SU-DHL-6 (cell line): Measurements from ENCODE around the gene GTPBP4.
"Not testable (repeated sequence)": the region's sequence is repeated elsewhere in the genome, so short reads cannot be mapped to it uniquely, and the experiment has no call there.

Experiments used
- H2AFZ ChIP-seq: fragments of 200-600 bp; sonication (generic); 2 replicates; pipeline ENCODE4 v1.6.1; 2014; ENCODE audit warnings: low read depth, mild to moderate bottlenecking, moderate library complexity, mixed read lengths, antibody characterized with exemption, low read length; ENCODE audit not compliant: severe bottlenecking
- H3F3A ChIP-seq: fragments of 200-600 bp; shearing (Covaris generic); 2 replicates; pipeline ENCODE4 v1.6.0; 2016; ENCODE audit warnings: antibody characterized with exemption, mild to moderate bottlenecking; ENCODE audit not compliant: insufficient read depth
- H3K27ac ChIP-seq: fragments of 200-600 bp; sonication (generic); 2 replicates; pipeline ENCODE4 v1.5.1; 2016; ENCODE audit warnings: low read depth, mild to moderate bottlenecking, low read length, moderate library complexity, mixed read lengths
- H3K27me3 ChIP-seq: fragments of 200-600 bp; sonication (generic), shearing (Covaris generic); 2 replicates; pipeline ENCODE4 v1.6.0; 2014; ENCODE audit warnings: mild to moderate bottlenecking, low read length
- H3K36me3 ChIP-seq: fragments of 200-600 bp; sonication (generic); 2 replicates; pipeline ENCODE4 v1.6.1; 2014; ENCODE audit warnings: mild to moderate bottlenecking, low read length, mixed read lengths
- H3K4me2 ChIP-seq: fragments of 300-600, 200-600 bp; shearing (Covaris generic), sonication (generic); 2 replicates; pipeline ENCODE4 v1.6.0; 2014; ENCODE audit warnings: low read length, low read depth, mild to moderate bottlenecking; ENCODE audit not compliant: poor library complexity, severe bottlenecking
- H3K4me3 ChIP-seq: fragments of 200-600 bp; sonication (generic); 2 replicates; pipeline ENCODE4 v1.5.1; 2014; ENCODE audit warnings: antibody characterized with exemption, low read length, mild to moderate bottlenecking, mixed read lengths; ENCODE audit not compliant: insufficient read depth, poor library complexity, severe bottlenecking
- H3K79me2 ChIP-seq: fragments of 200-600 bp; sonication (generic); 2 replicates; pipeline ENCODE4 v1.6.1; 2014; ENCODE audit warnings: mild to moderate bottlenecking, low read length, moderate library complexity; ENCODE audit not compliant: insufficient read depth
- H3K9ac ChIP-seq: fragments of 200-600 bp; sonication (generic); 2 replicates; pipeline ENCODE4 v1.7.0; 2014; ENCODE audit warnings: mild to moderate bottlenecking, low read length
- H3K9me2 ChIP-seq: fragments of 200-600 bp; sonication (generic); replicated peaks from 2 replicates; pipeline ENCODE4 v1.6.1; 2014; ENCODE audit warnings: low read length; ENCODE audit not compliant: insufficient read depth
- H3K9me3 ChIP-seq: fragments of 200-600 bp; sonication (generic); 2 replicates; pipeline ENCODE4 v1.6.1; 2014; ENCODE audit warnings: low read length, mixed read lengths; ENCODE audit not compliant: insufficient read depth
- H4K20me1 ChIP-seq: fragments of 200-600 bp; sonication (generic); 2 replicates; pipeline ENCODE4 v1.6.1; 2014; ENCODE audit warnings: low read depth, mild to moderate bottlenecking, antibody characterized with exemption, low read length, moderate library complexity, mixed read lengths
- CTCF ChIP-seq: fragments of 200-600 bp; sonication (generic); IDR thresholded peaks from one replicate; pipeline ENCODE4 v1.5.1; 2017; ENCODE audit warnings: antibody characterized with exemption, mild to moderate bottlenecking, low read length, moderate library complexity; ENCODE audit not compliant: insufficient read depth, poor library complexity, severe bottlenecking
- EZH2phosphoT487 ChIP-seq: fragments of 200-600 bp; sonication (generic), shearing (Covaris generic); conservative IDR thresholded peaks from 2 replicates; pipeline ENCODE4 v1.6.1; 2018; ENCODE audit warnings: mild to moderate bottlenecking, antibody characterized with exemption, low read length, moderate library complexity, mixed read lengths

GTPBP4 gene

GRCh38 chr10:1007583-1007982 is 19.3 kb downstream of the GTPBP4 start:
- TF ChIP-seq CTCF, result no peak
- TF ChIP-seq EZH2phosphoT487, result no peak
- Histone ChIP-seq H3K9me3 (no peaks in the 10 kb centered on the region), H3K27me3 (no peaks in the 10 kb centered on the region), H3K79me2 (peaks cover 19% of the 10 kb centered on the region), H3K36me3 (peaks cover 35% of the 10 kb centered on the region; the same call in 1 of the 2 replicates), H3K4me3 (no peak overlapping the region), H2AFZ (no peak overlapping the region), H3K27ac (no peak overlapping the region), H3F3A (no peaks in the 10 kb centered on the region), H3K4me2 (no peak overlapping the region), H4K20me1 (peaks cover 10% of the 10 kb centered on the region), H3K9ac (no peak overlapping the region), H3K9me2 (no peaks in the 10 kb centered on the region)

GRCh38 chr10:1009071-1009494 is 20.8 kb downstream of the GTPBP4 start:
- Histone ChIP-seq H3K36me3 (peaks cover 27% of the 10 kb centered on the region; the same call in 1 of the 2 replicates), H3K79me2 (peaks cover 8% of the 10 kb centered on the region), H3K4me2 (no peak overlapping the region)

GRCh38 chr10:1009947-1010346 is 21.7 kb downstream of the GTPBP4 start:
- H3K9ac ChIP-seq, H3K9me3 ChIP-seq, H4K20me1 ChIP-seq, H3K4me2 ChIP-seq, H3K27me3 ChIP-seq, H3K27ac ChIP-seq, H3K4me3 ChIP-seq, H2AFZ ChIP-seq, H3K79me2 ChIP-seq, H3K9me2 ChIP-seq, H3F3A ChIP-seq: not testable (repeated sequence)
- peaks cover 31% of the 10 kb centered on the region; the same call in 1 of the 2 replicates for H3K36me3 ChIP-seq

More at GRCh38 chr10:1009071-1009494, 20.8 kb downstream of the GTPBP4 start:
- H3K27me3 ChIP-seq, result no peaks in the 10 kb centered on the region
- H3K9me3 ChIP-seq, result no peaks in the 10 kb centered on the region
- no peak overlapping the region for H2AFZ ChIP-seq
- H4K20me1 ChIP-seq, result peaks cover 2% of the 10 kb centered on the region; the same call in 1 of the 2 replicates
- H3K9ac ChIP-seq, result no peak overlapping the region
- H3K27ac ChIP-seq, result no peak overlapping the region
- no peaks in the 10 kb centered on the region for H3K9me2 ChIP-seq
- no peaks in the 10 kb centered on the region for H3F3A ChIP-seq
- TF ChIP-seq CTCF, result no peak
- no peak for TF ChIP-seq EZH2phosphoT487
- no peak overlapping the region for H3K4me3 ChIP-seq

- Histone ChIP-seq H3K36me3 (peaks cover 29% of the 10 kb centered on the region; the same call in 1 of the 2 replicates), H3K9me3 (no peaks in the 10 kb centered on the region)
These were observed 22.5 kb downstream of the GTPBP4 start for GRCh38 chr10:1010703-1011102.

More at GRCh38 chr10:1010703-1011102, 22.5 kb downstream of the GTPBP4 start:
- H3K79me2 ChIP-seq, result peaks cover 2% of the 10 kb centered on the region; the same call in 1 of the 2 replicates
- TF ChIP-seq CTCF, result no peak
- H3F3A ChIP-seq, result no peaks in the 10 kb centered on the region
- H3K4me2 ChIP-seq, result no peak overlapping the region
- no peak overlapping the region for H3K4me3 ChIP-seq
- H4K20me1 ChIP-seq, result no peaks in the 10 kb centered on the region; the same call in 1 of the 2 replicates
- H3K27me3 ChIP-seq, result no peaks in the 10 kb centered on the region
- no peak overlapping the region for H3K27ac ChIP-seq
- H3K9ac ChIP-seq, result no peak overlapping the region
- H3K9me2 ChIP-seq, result no peaks in the 10 kb centered on the region
- no peak overlapping the region for H2AFZ ChIP-seq
